Measurements from ENCODE around the gene IL20RB.
"Not testable (repeated sequence)": the region's sequence is repeated elsewhere in the genome, so short reads cannot be mapped to it uniquely, and the experiment has no call there.

IL20RB gene

GRCh38 chr3:136947477-136947876 lies 10.3 kb upstream of the IL20RB start:
- no peak for DNase-seq

GRCh38 chr3:136949146-136949545 lies 8.6 kb upstream of the IL20RB start:
- no peak for DNase-seq

GRCh38 chr3:136949708-136950107 lies 8.1 kb upstream of the IL20RB start:
- no peak for DNase-seq

- no peak for DNase-seq
Measured at GRCh38 chr3:136950623-136951022, 7.2 kb upstream of the IL20RB start.

- DNase-seq, result no peak
Measured at GRCh38 chr3:136952292-136952691, 5.5 kb upstream of the IL20RB start.

- no peak for DNase-seq
Measured at GRCh38 chr3:136954251-136954650, 3.5 kb upstream of the IL20RB start.

GRCh38 chr3:136954980-136955780 lies 2.6 kb upstream of the IL20RB start:
- no peak for DNase-seq

GRCh38 chr3:136955813-136956212 lies 2.0 kb upstream of the IL20RB start:
- no peak for DNase-seq

GRCh38 chr3:136956971-136957370 lies 812 bp upstream of the IL20RB start:
- no peak for DNase-seq

- DNase-seq, result no peak
Measured at GRCh38 chr3:136958939-136959338, 1.2 kb downstream of the IL20RB start.

GRCh38 chr3:136959599-136959998 lies 1.8 kb downstream of the IL20RB start:
- no peak for DNase-seq

GRCh38 chr3:136960838-136961836 lies 3.4 kb downstream of the IL20RB start:
- DNase-seq, result no peak

GRCh38 chr3:136962927-136963326 lies 5.1 kb downstream of the IL20RB start:
- DNase-seq, result no peak

GRCh38 chr3:136969539-136969938 lies 11.8 kb downstream of the IL20RB start:
- not testable (repeated sequence) for DNase-seq

GRCh38 chr3:136973352-136973751 lies 15.6 kb downstream of the IL20RB start:
- no peak for DNase-seq

GRCh38 chr3:136974670-136975069 lies 16.9 kb downstream of the IL20RB start:
- DNase-seq, result no peak

GRCh38 chr3:136979204-136979603 lies 21.4 kb downstream of the IL20RB start:
- DNase-seq, result no peak

GRCh38 chr3:136979684-136980083 lies 21.9 kb downstream of the IL20RB start:
- no peak for DNase-seq

- DNase-seq, result no peak
Measured at GRCh38 chr3:136982033-136982432, 24.2 kb downstream of the IL20RB start.

GRCh38 chr3:136982520-136983138 lies 24.8 kb downstream of the IL20RB start:
- DNase-seq, result no peak

GRCh38 chr3:136984837-136985236 lies 27.1 kb downstream of the IL20RB start:
- DNase-seq, result no peak

GRCh38 chr3:136987398-136987980 lies 29.7 kb downstream of the IL20RB start:
- DNase-seq, result not testable (repeated sequence)

GRCh38 chr3:136988651-136989050 lies 30.9 kb downstream of the IL20RB start:
- DNase-seq, result no peak
